HTR-8/SVneo (cell line): ENCODE measurements around the gene ABO.
"Not testable (repeated sequence)": the region's sequence is repeated elsewhere in the genome, so short reads cannot be mapped to it uniquely, and the experiment has no call there.

ENCODE experiments used
- DNase-seq: peaks from one replicate; pipeline ENCODE4 v3.0.0; 2011; ENCODE audit warnings: low spot score, mixed read lengths; ENCODE audit not compliant: insufficient read length
- FAIRE-seq: peaks from 2 replicates; lab custom pipeline; 2011; peaks lifted over from hg19 to GRCh38; lab: Jason Lieb, UNC

Gene ABO

GRCh38 chr9:133268335-133269056 is 6.5 kb downstream of the ABO start:
- DNase-seq (no peak), FAIRE-seq (no peak)

- DNase-seq (no peak), FAIRE-seq (no peak)
These were observed 10.7 kb downstream of the ABO start for GRCh38 chr9:133264235-133264764.

GRCh38 chr9:133263557-133263956 is 11.4 kb downstream of the ABO start:
- DNase-seq: no peak
- FAIRE-seq: no peak

GRCh38 chr9:133262226-133262625 is 12.8 kb downstream of the ABO start:
- FAIRE-seq (no peak), DNase-seq (no peak)

- no peak for FAIRE-seq
- no peak for DNase-seq
These were observed 13.3 kb downstream of the ABO start for GRCh38 chr9:133261753-133262120.

- no peak for DNase-seq
- FAIRE-seq: no peak
These were observed 13.8 kb downstream of the ABO start for GRCh38 chr9:133261103-133261752.

GRCh38 chr9:133260334-133261102 is 14.5 kb downstream of the ABO start:
- FAIRE-seq: no peak
- no peak for DNase-seq

GRCh38 chr9:133258061-133259015 is 16.7 kb downstream of the ABO start:
- DNase-seq (no peak), FAIRE-seq (no peak)

GRCh38 chr9:133257465-133257956 is 17.5 kb downstream of the ABO start:
- no peak for FAIRE-seq

GRCh38 chr9:133256686-133257091 is 18.3 kb downstream of the ABO start:
- DNase-seq (no peak), FAIRE-seq (no peak)

More at GRCh38 chr9:133257465-133257956, 17.5 kb downstream of the ABO start:
- no peak for DNase-seq

- FAIRE-seq: no peak
- no peak for DNase-seq
These were observed 18.9 kb downstream of the ABO start for GRCh38 chr9:133256136-133256461.

GRCh38 chr9:133255371-133256135 is 19.4 kb downstream of the ABO start:
- no peak for DNase-seq
- no peak for FAIRE-seq

- DNase-seq (no peak), FAIRE-seq (peak; percentile 51)
These were observed 20.5 kb downstream of the ABO start for GRCh38 chr9:133254471-133254870.

- FAIRE-seq: no peak
- no peak for DNase-seq
These were observed 21.7 kb downstream of the ABO start for GRCh38 chr9:133253268-133253667.

- FAIRE-seq (no peak), DNase-seq (no peak)
These were observed 22.5 kb downstream of the ABO start for GRCh38 chr9:133252301-133253020.

GRCh38 chr9:133251773-133252172 is 23.2 kb downstream of the ABO start:
- FAIRE-seq: no peak
- DNase-seq: no peak

GRCh38 chr9:133251221-133251620 is 23.8 kb downstream of the ABO start:
- not testable (repeated sequence) for DNase-seq, FAIRE-seq

GRCh38 chr9:133250741-133251170 is 24.2 kb downstream of the ABO start:
- FAIRE-seq (no peak), DNase-seq (no peak)
